Tibial nerve (tissue), 4 donors: ENCODE results near the gene DPP10. TPM values are rescaled to one million over a fixed set of nuclear protein-coding genes. Genes with fewer than 3 reads are reported as not detected.

ENCODE experiments used
- DNase-seq, 2 donors: peaks; one replicate each; pipeline ENCODE4 v3.0.0-alpha.2; 2019; ENCODE audit warnings: low spot score in 2 of 2
- H3K27ac ChIP-seq, 4 donors: fragments of 200-600 bp; sonication (generic) in 3 of 4; one replicate each; pipeline ENCODE4 v1.5.1; 2017 to 2019; ENCODE audit warnings: mild to moderate bottlenecking in 1 of 4
- H3K27me3 ChIP-seq, 2 donors: fragments of 200-600 bp; sonication (generic) in 1 of 2; one replicate each; pipeline versions ENCODE4 v1.5.1 to v1.6.0; 2017 to 2019
- H3K36me3 ChIP-seq, 3 donors: fragments of 200-600 bp; sonication (generic); one replicate each; pipeline ENCODE4 v1.5.1; 2018 to 2019
- H3K4me1 ChIP-seq, 4 donors: fragments of 200-600 bp; sonication (generic) in 3 of 4; one replicate each; pipeline ENCODE4 v1.5.1; 2017 to 2019
- H3K4me3 ChIP-seq, 4 donors: fragments of 200-600 bp; sonication (generic) in 3 of 4; one replicate each; pipeline ENCODE4 v1.5.1; 2017 to 2019; ENCODE audit warnings: mild to moderate bottlenecking in 1 of 4, moderate library complexity in 1 of 4
- H3K9me3 ChIP-seq, 4 donors: fragments of 200-600 bp; sonication (generic) in 3 of 4; one replicate each; pipeline ENCODE4 v1.5.1; 2017 to 2019
- CTCF ChIP-seq, 5 experiments: fragments of 200-600 bp in 3 of 5; fragments of 450-650 bp in 2 of 5; sonication (generic) in 3 of 5; IDR thresholded peaks; one replicate each; pipeline ENCODE4 v1.5.1; 2016 to 2019; ENCODE audit warnings: antibody characterized with exemption in 5 of 5, mild to moderate bottlenecking in 3 of 5, moderate library complexity in 2 of 5
- EP300 ChIP-seq, 2 donors: sonication (generic); formaldehyde crosslinking; IDR thresholded peaks; one replicate each; pipeline ENCODE4 v1.6.1; 2017; ENCODE audit warnings: antibody characterized with exemption in 2 of 2, mild to moderate bottlenecking in 1 of 2
- POLR2A ChIP-seq, 2 donors: fragments of 450-650 bp; IDR thresholded peaks; one replicate each; pipeline ENCODE4 v1.6.1; 2017; ENCODE audit warnings: antibody characterized with exemption in 2 of 2, mild to moderate bottlenecking in 2 of 2, moderate library complexity in 2 of 2
- WGBS, 2 donors: methylation state at CpG; one replicate each; pipeline ENCODE4 v1.1.5; 2018; 5-methylcytosine and 5-hydroxymethylcytosine counted together
- total RNA-seq, 4 donors: library from RNA; depleted of rRNA; stranded (reverse); fragments of >200 nt; gene quantifications; one replicate each; pipeline ENCODE4 v1.1.0, GENCODE V29; 2016

The DPP10 gene
- total RNA-seq, 4 donors from 2014 or later, result 0.20 to 2.1 TPM; not detected in 2

- H3K4me3 ChIP-seq, result no peak overlapping the region
- no peaks in the 10 kb centered on the region for H3K27me3 ChIP-seq
- TF ChIP-seq EP300 (IDR thresholded peaks at IDR 0.05), result no peak
- WGBS, 2 donors, result 69 to 83% methylated on average over 1 of the region's 1 CpG
- H3K27ac ChIP-seq, result no peak overlapping the region
- H3K36me3 ChIP-seq, result no peaks in the 10 kb centered on the region
- H3K9me3 ChIP-seq, result no peaks in the 10 kb centered on the region
- H3K4me1 ChIP-seq, result no peaks in the 10 kb centered on the region
- DNase-seq, result no peak
These were observed 863.3 kb downstream of the DPP10 start for GRCh38 chr2:115305712-115306111.

- no peaks in the 10 kb centered on the region for H3K36me3 ChIP-seq
- H3K27me3 ChIP-seq, result no peaks in the 10 kb centered on the region
- no peaks in the 10 kb centered on the region for H3K4me1 ChIP-seq
- TF ChIP-seq POLR2A (IDR thresholded peaks at IDR 0.05), result no peak
- TF ChIP-seq CTCF (IDR thresholded peaks at IDR 0.05), result no peak
- TF ChIP-seq EP300 (IDR thresholded peaks at IDR 0.05), result no peak
- H3K9me3 ChIP-seq, result no peaks in the 10 kb centered on the region
- 52 to 70% methylated on average over 4 of the region's 4 CpGs for WGBS, 2 donors
- H3K27ac ChIP-seq, result no peak overlapping the region
- no peak overlapping the region for H3K4me3 ChIP-seq
- DNase-seq, result no peak
These were observed 871.7 kb downstream of the DPP10 start for GRCh38 chr2:115314119-115314518.

- Histone ChIP-seq H3K27me3 (no peaks in the 10 kb centered on the region), H3K27ac (no peak overlapping the region), H3K4me3 (no peak overlapping the region), H3K4me1 (no peaks in the 10 kb centered on the region), H3K9me3 (peaks cover 0 to 6% (median 0%) of the 10 kb centered on the region in 4 donors), H3K36me3 (no peaks in the 10 kb centered on the region)
- TF ChIP-seq EP300 (IDR thresholded peaks at IDR 0.05) (no peak), CTCF (IDR thresholded peaks at IDR 0.05) (no peak), POLR2A (IDR thresholded peaks at IDR 0.05) (no peak)
- 65 to 76% methylated on average over 1 of the region's 1 CpG for WGBS, 2 donors
- no peak for DNase-seq
These were observed 884.6 kb downstream of the DPP10 start for GRCh38 chr2:115327061-115327460.

GRCh38 chr2:115359550-115359949, 917.1 kb downstream of the DPP10 start:
- H3K27ac ChIP-seq, result no peak overlapping the region
- no peak for DNase-seq
- no peak overlapping the region for H3K4me3 ChIP-seq
- no peaks in the 10 kb centered on the region for H3K27me3 ChIP-seq
- TF ChIP-seq CTCF (IDR thresholded peaks at IDR 0.05) (no peak), EP300 (IDR thresholded peaks at IDR 0.05) (no peak), POLR2A (IDR thresholded peaks at IDR 0.05) (no peak)
- H3K36me3 ChIP-seq, result no peaks in the 10 kb centered on the region
- H3K9me3 ChIP-seq, result peaks cover 0 to 45% (median 0%) of the 10 kb centered on the region in 4 donors
- H3K4me1 ChIP-seq, result no peaks in the 10 kb centered on the region

- Histone ChIP-seq H3K27me3 (no peaks in the 10 kb centered on the region), H3K4me3 (no peak overlapping the region), H3K9me3 (peaks cover 0 to 20% (median 0%) of the 10 kb centered on the region in 4 donors), H3K4me1 (no peaks in the 10 kb centered on the region), H3K36me3 (no peaks in the 10 kb centered on the region), H3K27ac (no peak overlapping the region)
- DNase-seq, result no peak
- WGBS, 2 donors, result 71 to 75% methylated on average over 6 of the region's 6 CpGs
- TF ChIP-seq POLR2A (IDR thresholded peaks at IDR 0.05), result no peak
- no peak for TF ChIP-seq CTCF (IDR thresholded peaks at IDR 0.05)
- no peak for TF ChIP-seq EP300 (IDR thresholded peaks at IDR 0.05)
These were observed 921.7 kb downstream of the DPP10 start for GRCh38 chr2:115364093-115364492.

- no peak overlapping the region for H3K27ac ChIP-seq
- no peak for DNase-seq
- H3K4me3 ChIP-seq, result no peak overlapping the region
- no peaks in the 10 kb centered on the region for H3K36me3 ChIP-seq
- peaks cover 0 to 10% (median 2%) of the 10 kb centered on the region in 4 donors for H3K9me3 ChIP-seq
- H3K27me3 ChIP-seq, result no peaks in the 10 kb centered on the region
- 75 to 76% methylated on average over 4 of the region's 4 CpGs for WGBS, 2 donors
- TF ChIP-seq POLR2A (IDR thresholded peaks at IDR 0.05) (no peak), EP300 (IDR thresholded peaks at IDR 0.05) (no peak), CTCF (IDR thresholded peaks at IDR 0.05) (no peak)
- no peaks in the 10 kb centered on the region for H3K4me1 ChIP-seq
These were observed 927.0 kb downstream of the DPP10 start for GRCh38 chr2:115369400-115369799.
